K562 (cell line): Measurements from ENCODE around the gene C3.

ENCODE experiments used
- CCAR2 ChIP-seq: fragments of 200-400 bp; formaldehyde crosslinking; IDR thresholded peaks from 2 replicates; pipeline ENCODE4 v1.6.1; 2017; ENCODE audit warnings: mild to moderate bottlenecking, low read depth, low read length
- CHD1 ChIP-seq: fragments of 200-600 bp; sonication (generic); IDR thresholded peaks from one replicate; pipeline ENCODE4 v1.6.1; 2012; ENCODE audit warnings: mild to moderate bottlenecking, moderate library complexity, low read length, inconsistent platforms
- CREB1 ChIP-seq, 2 experiments: sonication (generic) in 1 of 2; formaldehyde crosslinking in 1 of 2; IDR thresholded peaks; 2 replicates each; pipeline versions ENCODE4 v1.6.1 to v1.8.0; 2012 to 2022; ENCODE audit warnings: inconsistent platforms in 1 of 2, mild to moderate bottlenecking in 1 of 2, missing genetic modification reagents in 1 of 2, moderate library complexity in 1 of 2
- CTCF ChIP-seq, 3 experiments: IDR thresholded peaks in 2 of 3; conservative IDR thresholded peaks in 1 of 3; 2 replicates each; pipeline ENCODE4 v1.5.1; 2011 to 2012; ENCODE audit warnings: low read length in 3 of 3, mild to moderate bottlenecking in 3 of 3, control low read depth in 2 of 3, improper control_type of control experiment in 1 of 3, inconsistent platforms in 1 of 3, low read depth in 1 of 3, mixed read lengths in 1 of 3, moderate library complexity in 1 of 3; ENCODE audit not compliant: insufficient read depth in 2 of 3
- HINFP ChIP-seq: fragments of 450-650 bp; conservative IDR thresholded peaks from 2 replicates; pipeline ENCODE4 v1.6.1; 2016; ENCODE audit warnings: missing genetic modification characterization, low read depth, mild to moderate bottlenecking, control low read depth, missing compliant biosample characterization
- KAT7 ChIP-seq: sonication (generic); formaldehyde crosslinking; IDR thresholded peaks from 2 replicates; pipeline ENCODE4 v1.8.0; 2022; ENCODE audit warnings: missing genetic modification reagents, mild to moderate bottlenecking, borderline replicate concordance
- MGA ChIP-seq: fragments of 450-650 bp; IDR thresholded peaks from 2 replicates; pipeline ENCODE4 v1.6.1; 2016; ENCODE audit warnings: mild to moderate bottlenecking, moderate library complexity
- TAF1 ChIP-seq: IDR thresholded peaks from 2 replicates; pipeline ENCODE4 v1.6.1; 2011; ENCODE audit warnings: mild to moderate bottlenecking, low read length, moderate library complexity; ENCODE audit not compliant: insufficient read depth, control insufficient read depth, severe bottlenecking; ENCODE audit errors: extremely low read depth
- ZNF133 ChIP-seq: fragments of 250-450 bp; sonication (Bioruptor Pico); IDR thresholded peaks from 2 replicates; pipeline ENCODE4 v1.4.0; 2020; ENCODE audit warnings: mild to moderate bottlenecking
- TF ChIP-seq, protein P1 (sequence below): sonication (generic); formaldehyde crosslinking; IDR thresholded peaks from 2 replicates; pipeline ENCODE4 v1.8.1; 2023; ENCODE audit warnings: mild to moderate bottlenecking, missing genetic modification reagents
- TF ChIP-seq, protein P2 (sequence below): sonication (generic); formaldehyde crosslinking; IDR thresholded peaks from 2 replicates; pipeline ENCODE4 v1.5.0; 2020; ENCODE audit warnings: missing genetic modification reagents
- TF ChIP-seq, protein P3 (sequence below): fragments of 250-450 bp; sonication (Bioruptor Pico); IDR thresholded peaks from 2 replicates; pipeline ENCODE4 v1.4.0; 2020; ENCODE audit warnings: mild to moderate bottlenecking

DNA sequence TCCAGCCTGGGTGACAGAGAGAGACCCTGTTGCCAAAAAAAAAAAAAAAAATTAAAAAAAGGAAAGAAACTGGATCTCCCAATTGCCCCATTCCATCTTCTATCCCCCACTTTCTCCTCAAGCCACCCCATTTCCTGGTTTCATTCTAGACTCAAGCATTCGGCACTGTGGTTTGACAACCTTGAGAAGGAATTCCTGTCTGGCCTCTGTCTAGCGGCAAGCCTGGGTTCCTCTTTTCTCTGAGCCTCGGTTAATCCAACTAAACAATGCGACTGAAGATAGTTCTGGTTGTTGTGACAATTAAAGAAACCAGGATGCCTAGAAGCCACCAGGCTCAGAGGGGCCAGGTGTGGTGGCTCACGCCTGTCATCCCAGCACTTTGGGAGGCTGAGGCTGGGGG is 3.3 kb upstream of the C3 start:
- TF ChIP-seq CTCF (IDR thresholded peaks at IDR 0.05 in 2 of 3, conservative IDR thresholded peaks at IDR 0.05 in 1 of 3; ENCODE audit: insufficient read depth in 2 of 3, low read depth in 1 of 3, low read length in 3 of 3) (no peak), CHD1 (no peak), HINFP (tag) (no peak), MGA (no peak), ZNF133 (CRISPR knock-in tag) (no peak), KAT7 (no peak), CREB1 (IDR thresholded peaks at IDR 0.05) (no peak), CREB1 (CRISPR knock-in tag; IDR thresholded peaks at IDR 0.05) (no peak), CCAR2 (no peak), TAF1 (no peak)
- TF ChIP-seq, protein P1, sequence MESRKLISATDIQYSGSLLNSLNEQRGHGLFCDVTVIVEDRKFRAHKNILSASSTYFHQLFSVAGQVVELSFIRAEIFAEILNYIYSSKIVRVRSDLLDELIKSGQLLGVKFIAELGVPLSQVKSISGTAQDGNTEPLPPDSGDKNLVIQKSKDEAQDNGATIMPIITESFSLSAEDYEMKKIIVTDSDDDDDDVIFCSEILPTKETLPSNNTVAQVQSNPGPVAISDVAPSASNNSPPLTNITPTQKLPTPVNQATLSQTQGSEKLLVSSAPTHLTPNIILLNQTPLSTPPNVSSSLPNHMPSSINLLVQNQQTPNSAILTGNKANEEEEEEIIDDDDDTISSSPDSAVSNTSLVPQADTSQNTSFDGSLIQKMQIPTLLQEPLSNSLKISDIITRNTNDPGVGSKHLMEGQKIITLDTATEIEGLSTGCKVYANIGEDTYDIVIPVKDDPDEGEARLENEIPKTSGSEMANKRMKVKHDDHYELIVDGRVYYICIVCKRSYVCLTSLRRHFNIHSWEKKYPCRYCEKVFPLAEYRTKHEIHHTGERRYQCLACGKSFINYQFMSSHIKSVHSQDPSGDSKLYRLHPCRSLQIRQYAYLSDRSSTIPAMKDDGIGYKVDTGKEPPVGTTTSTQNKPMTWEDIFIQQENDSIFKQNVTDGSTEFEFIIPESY (CRISPR knock-in tag) = no peak
- TF ChIP-seq, protein P2, sequence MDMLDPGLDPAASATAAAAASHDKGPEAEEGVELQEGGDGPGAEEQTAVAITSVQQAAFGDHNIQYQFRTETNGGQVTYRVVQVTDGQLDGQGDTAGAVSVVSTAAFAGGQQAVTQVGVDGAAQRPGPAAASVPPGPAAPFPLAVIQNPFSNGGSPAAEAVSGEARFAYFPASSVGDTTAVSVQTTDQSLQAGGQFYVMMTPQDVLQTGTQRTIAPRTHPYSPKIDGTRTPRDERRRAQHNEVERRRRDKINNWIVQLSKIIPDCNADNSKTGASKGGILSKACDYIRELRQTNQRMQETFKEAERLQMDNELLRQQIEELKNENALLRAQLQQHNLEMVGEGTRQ = no peak
- TF ChIP-seq, protein P3, sequence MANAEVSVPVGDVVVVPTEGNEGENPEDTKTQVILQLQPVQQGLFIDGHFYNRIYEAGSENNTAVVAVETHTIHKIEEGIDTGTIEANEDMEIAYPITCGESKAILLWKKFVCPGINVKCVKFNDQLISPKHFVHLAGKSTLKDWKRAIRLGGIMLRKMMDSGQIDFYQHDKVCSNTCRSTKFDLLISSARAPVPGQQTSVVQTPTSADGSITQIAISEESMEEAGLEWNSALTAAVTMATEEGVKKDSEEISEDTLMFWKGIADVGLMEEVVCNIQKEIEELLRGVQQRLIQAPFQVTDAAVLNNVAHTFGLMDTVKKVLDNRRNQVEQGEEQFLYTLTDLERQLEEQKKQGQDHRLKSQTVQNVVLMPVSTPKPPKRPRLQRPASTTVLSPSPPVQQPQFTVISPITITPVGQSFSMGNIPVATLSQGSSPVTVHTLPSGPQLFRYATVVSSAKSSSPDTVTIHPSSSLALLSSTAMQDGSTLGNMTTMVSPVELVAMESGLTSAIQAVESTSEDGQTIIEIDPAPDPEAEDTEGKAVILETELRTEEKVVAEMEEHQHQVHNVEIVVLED (CRISPR knock-in tag) = no peak
